ENCODE results near the gene STING1. TPM values are rescaled to one million over a fixed set of nuclear protein-coding genes. Genes with fewer than 3 reads are reported as not detected.
"Not testable (repeated sequence)": the region's sequence is repeated elsewhere in the genome, so short reads cannot be mapped to it uniquely, and the experiment has no call there.

The STING1 gene
- total and polyA plus RNA-seq, 2 donors (not counting 1 experiment from before 2014, with no cell fraction given): 1.1 to 2.8 TPM

DNA sequence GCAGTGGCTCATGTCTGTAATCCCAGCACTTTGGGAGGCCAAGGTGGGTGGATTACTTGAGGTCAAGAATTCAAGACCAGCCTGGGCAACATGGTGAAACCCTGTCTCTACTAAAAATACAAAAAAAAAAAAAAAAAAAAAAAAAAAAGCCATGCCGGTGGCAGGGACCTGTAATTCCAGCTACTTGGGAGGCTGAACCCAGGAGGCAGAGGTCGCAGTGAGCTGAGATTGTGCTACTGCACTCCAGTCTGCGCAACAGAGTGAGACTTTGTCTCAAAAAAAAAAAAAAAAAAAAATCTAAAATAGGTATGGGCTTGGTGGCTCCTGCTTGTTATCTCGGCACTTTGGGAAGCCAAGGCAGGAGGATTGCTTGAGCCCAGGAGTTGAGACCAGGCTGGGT lies 2.8 kb downstream of the STING1 start:
- CTCF ChIA-PET; ATAC-seq (ENCODE audit: low read depth); H4K20me1 ChIP-seq (ENCODE audit: control insufficient read depth, insufficient read depth, low read length, poor library complexity, severe bottlenecking); H3K79me2 ChIP-seq (ENCODE audit: control insufficient read depth, insufficient read depth, low read length); H3K27ac Mint-ChIP-seq; H3K36me3 ChIP-seq (replicated peaks in 1 of 2; ENCODE audit: control extremely low read depth in 1 of 2, control insufficient read depth in 1 of 2, extremely low read depth in 1 of 2, insufficient read depth in 2 of 2, low read length in 1 of 2); H3K4me2 ChIP-seq (replicated peaks; ENCODE audit: low read depth, low read length, poor library complexity, severe bottlenecking); H3K27me3 Mint-ChIP-seq; intact Hi-C loops (cut with micrococcal nuclease); DNase-seq; H2AFZ ChIP-seq (ENCODE audit: insufficient read depth, low read depth, low read length, poor library complexity, severe bottlenecking); H3K27ac ChIP-seq (ENCODE audit: low read length in 2 of 2); H3K4me3 ChIP-seq (ENCODE audit: control extremely low read depth in 1 of 5, extremely low read depth in 1 of 5, insufficient read depth in 1 of 5, low read depth in 2 of 5, low read length in 4 of 5); H3K9me3 ChIP-seq (ENCODE audit: control extremely low read depth in 1 of 3, control insufficient read depth in 2 of 3, insufficient read depth in 1 of 3, low read length in 2 of 3); H3K9me3 Mint-ChIP-seq (ENCODE audit: insufficient read depth); H3K9ac ChIP-seq (ENCODE audit: low read length); H3K4me3 Mint-ChIP-seq: not testable (repeated sequence)
- no CpG with 5 or more reads among the region's 4 CpGs for WGBS (ENCODE audit: insufficient coverage)
- peaks cover 26 to 27% of the 10 kb centered on the region in 2 donors for H3K4me1 ChIP-seq (ENCODE audit: control insufficient read depth in 2 of 2, insufficient read depth in 2 of 2, low read length in 2 of 2)
- POLR2A ChIA-PET: interaction anchor here (0.7 kb wide), 1 partner anchor 36 kb away, joined by 7 read pairs; no protein-coding TSS in a partner anchor
- H3K4me1 Mint-ChIP-seq: peaks cover 26% of the 10 kb centered on the region
- peaks cover 0 to 12% (median 3%) of the 10 kb centered on the region in 4 experiments for H3K27me3 ChIP-seq (replicated peaks in 1 of 4; ENCODE audit: control extremely low read depth in 1 of 4, control insufficient read depth in 3 of 4, insufficient read depth in 4 of 4, low read length in 3 of 4)

GRCh38 chr5:139478657-139479423 lies 3.7 kb downstream of the STING1 start:
- H2AFZ ChIP-seq (ENCODE audit: insufficient read depth, low read depth, low read length, poor library complexity, severe bottlenecking); H3K36me3 ChIP-seq (replicated peaks in 1 of 2; ENCODE audit: control extremely low read depth in 1 of 2, control insufficient read depth in 1 of 2, extremely low read depth in 1 of 2, insufficient read depth in 2 of 2, low read length in 1 of 2): not testable (repeated sequence)

More at GRCh38 chr5:139478657-139479423, 3.7 kb downstream of the STING1 start:
- H3K9ac ChIP-seq (ENCODE audit: low read length); CTCF ChIA-PET; H3K79me2 ChIP-seq (ENCODE audit: control insufficient read depth, insufficient read depth, low read length); H3K9me3 Mint-ChIP-seq (ENCODE audit: insufficient read depth); H3K4me3 ChIP-seq (ENCODE audit: control extremely low read depth in 1 of 5, extremely low read depth in 1 of 5, insufficient read depth in 1 of 5, low read depth in 2 of 5, low read length in 4 of 5); DNase-seq; POLR2A ChIA-PET; H3K9me3 ChIP-seq (ENCODE audit: control extremely low read depth in 1 of 3, control insufficient read depth in 2 of 3, insufficient read depth in 1 of 3, low read length in 2 of 3); H3K4me3 Mint-ChIP-seq; ATAC-seq (ENCODE audit: low read depth); intact Hi-C loops (cut with micrococcal nuclease); H3K4me2 ChIP-seq (replicated peaks; ENCODE audit: low read depth, low read length, poor library complexity, severe bottlenecking); H4K20me1 ChIP-seq (ENCODE audit: control insufficient read depth, insufficient read depth, low read length, poor library complexity, severe bottlenecking); H3K27ac ChIP-seq (ENCODE audit: low read length in 2 of 2); H3K27ac Mint-ChIP-seq: not testable (repeated sequence)
- H3K27me3 ChIP-seq (replicated peaks in 1 of 4; ENCODE audit: control extremely low read depth in 1 of 4, control insufficient read depth in 3 of 4, insufficient read depth in 4 of 4, low read length in 3 of 4): peaks cover 0 to 14% (median 6%) of the 10 kb centered on the region in 4 experiments
- H3K4me1 Mint-ChIP-seq: peaks cover 26% of the 10 kb centered on the region
- peaks cover 15% of the 10 kb centered on the region for H3K27me3 Mint-ChIP-seq
- peaks cover 26 to 27% of the 10 kb centered on the region in 2 donors for H3K4me1 ChIP-seq (ENCODE audit: control insufficient read depth in 2 of 2, insufficient read depth in 2 of 2, low read length in 2 of 2)
- 100% methylated on average over 2 of the region's 9 CpGs for WGBS (ENCODE audit: insufficient coverage)

All from B cell (primary cell).